COLO668 (cell line): ENCODE measurements around the gene SPATA20.

Experiments
- DNase-seq: peaks from one replicate; lab custom pipeline; 2025; ENCODE audit not compliant: unreplicated experiment; lab: John Stamatoyannopoulos, UW

Gene SPATA20

GRCh38 chr17:50547035-50547735 is at the start of gene SPATA20:
Gene SPATA20, plus strand, starts transcription at chr17:50547174. Its CDS starts 35 bp downstream, at chr17:50547209.
- DNase-seq: peak; percentile 88

GRCh38 chr17:50498021-50498874 is 48.7 kb upstream of the SPATA20 start:
- no peak for DNase-seq

- DNase-seq: no peak
Observed at GRCh38 chr17:50499270-50499669, 47.7 kb upstream of the SPATA20 start.

GRCh38 chr17:50499721-50500120 is 47.3 kb upstream of the SPATA20 start:
- DNase-seq: no peak

GRCh38 chr17:50501054-50501453 is 45.9 kb upstream of the SPATA20 start:
- DNase-seq: peak; percentile 8

GRCh38 chr17:50502301-50502990 is 44.5 kb upstream of the SPATA20 start:
- DNase-seq: no peak

GRCh38 chr17:50505591-50506130 is 41.3 kb upstream of the SPATA20 start:
- DNase-seq: no peak

GRCh38 chr17:50506298-50506697 is 40.7 kb upstream of the SPATA20 start:
- no peak for DNase-seq

GRCh38 chr17:50507871-50508572 is 39.0 kb upstream of the SPATA20 start, which contains the start of gene MYCBPAP:
Gene MYCBPAP, plus strand, starts transcription at chr17:50508439. Its CDS starts 236 bp downstream, at chr17:50508675.
- peak; percentile 66 for DNase-seq

GRCh38 chr17:50508573-50509460 is 38.2 kb upstream of the SPATA20 start:
- DNase-seq: no peak

GRCh38 chr17:50511058-50511457 is 35.9 kb upstream of the SPATA20 start:
- DNase-seq: no peak

- no peak for DNase-seq
Observed at GRCh38 chr17:50513495-50513894, 33.5 kb upstream of the SPATA20 start.

GRCh38 chr17:50514388-50514787 is 32.6 kb upstream of the SPATA20 start:
- DNase-seq: no peak

- DNase-seq: no peak
Observed at GRCh38 chr17:50514936-50515702, 31.9 kb upstream of the SPATA20 start.

GRCh38 chr17:50517011-50517410 is 30.0 kb upstream of the SPATA20 start:
- no peak for DNase-seq

GRCh38 chr17:50517504-50518383 is 29.2 kb upstream of the SPATA20 start:
- no peak for DNase-seq

- no peak for DNase-seq
Observed at GRCh38 chr17:50518384-50519023, 28.5 kb upstream of the SPATA20 start.
